Measurements from ENCODE around the gene PDE6A.

PDE6A gene

DNA sequence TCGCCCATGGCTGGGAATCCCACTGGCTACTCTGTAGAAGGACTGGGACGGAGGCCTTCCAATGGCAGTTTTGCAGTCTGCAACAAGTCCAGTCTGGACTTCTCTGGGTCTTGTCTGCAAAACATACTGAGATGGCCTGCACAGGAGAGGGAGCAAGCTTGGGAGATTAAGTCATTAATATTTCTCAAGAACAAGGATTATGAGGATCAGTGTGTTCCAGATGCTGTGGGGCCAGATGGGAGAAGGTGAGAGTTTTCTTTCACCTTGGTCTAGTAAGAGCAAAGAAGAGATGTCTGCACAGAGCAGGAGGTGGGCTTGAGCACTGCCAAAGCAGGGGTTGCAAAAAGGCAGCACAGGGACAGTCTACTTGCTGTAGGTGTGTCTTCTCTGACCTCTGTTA, at the start of gene PDE6A:
Gene PDE6A (minus strand): TSS at position 128 of the 400 bp plus-strand sequence. CDS start 120 bp downstream, at position 8.
- peaks cover 7% of the 10 kb centered on the region for H3K27me3 Mint-ChIP-seq (ENCODE audit: low read depth)
- peaks cover 7% of the 10 kb centered on the region for H3K4me1 Mint-ChIP-seq
- H3K9me3 Mint-ChIP-seq = no peaks in the 10 kb centered on the region
- TF ChIP-seq, protein P1, sequence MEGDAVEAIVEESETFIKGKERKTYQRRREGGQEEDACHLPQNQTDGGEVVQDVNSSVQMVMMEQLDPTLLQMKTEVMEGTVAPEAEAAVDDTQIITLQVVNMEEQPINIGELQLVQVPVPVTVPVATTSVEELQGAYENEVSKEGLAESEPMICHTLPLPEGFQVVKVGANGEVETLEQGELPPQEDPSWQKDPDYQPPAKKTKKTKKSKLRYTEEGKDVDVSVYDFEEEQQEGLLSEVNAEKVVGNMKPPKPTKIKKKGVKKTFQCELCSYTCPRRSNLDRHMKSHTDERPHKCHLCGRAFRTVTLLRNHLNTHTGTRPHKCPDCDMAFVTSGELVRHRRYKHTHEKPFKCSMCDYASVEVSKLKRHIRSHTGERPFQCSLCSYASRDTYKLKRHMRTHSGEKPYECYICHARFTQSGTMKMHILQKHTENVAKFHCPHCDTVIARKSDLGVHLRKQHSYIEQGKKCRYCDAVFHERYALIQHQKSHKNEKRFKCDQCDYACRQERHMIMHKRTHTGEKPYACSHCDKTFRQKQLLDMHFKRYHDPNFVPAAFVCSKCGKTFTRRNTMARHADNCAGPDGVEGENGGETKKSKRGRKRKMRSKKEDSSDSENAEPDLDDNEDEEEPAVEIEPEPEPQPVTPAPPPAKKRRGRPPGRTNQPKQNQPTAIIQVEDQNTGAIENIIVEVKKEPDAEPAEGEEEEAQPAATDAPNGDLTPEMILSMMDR (IDR thresholded peaks at IDR 0.05; ENCODE audit: unreplicated experiment in 3 of 3) = no peak
- H3K4me3 Mint-ChIP-seq = no peak within 1 kb of the TSS
- H3K36me3 Mint-ChIP-seq (ENCODE audit: low read depth) = no peaks in the 10 kb centered on the region
- H3K27ac Mint-ChIP-seq = no peak within 1 kb of the TSS

DNA sequence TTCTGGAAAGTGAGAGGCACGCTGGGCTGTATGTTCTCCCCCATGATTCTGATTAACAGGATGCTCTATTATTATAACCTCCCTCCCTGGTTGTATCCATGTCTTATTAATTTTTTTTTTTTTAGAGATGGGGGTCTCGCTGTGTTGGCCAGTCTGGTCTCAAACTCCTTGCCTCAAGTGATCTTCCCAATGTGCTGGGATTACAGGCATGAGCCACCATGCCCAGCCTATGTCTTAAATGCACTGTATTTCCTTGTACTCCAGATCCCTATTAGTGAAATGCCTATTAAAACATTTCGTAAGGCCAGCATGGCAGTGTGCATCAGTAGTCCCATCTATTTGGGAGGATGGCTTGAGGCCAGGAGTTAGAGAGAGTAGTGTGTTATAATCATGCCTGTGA, 48.9 kb upstream of the PDE6A start:
- H3K4me1 Mint-ChIP-seq = peaks cover under 1% of the 10 kb centered on the region
- H3K36me3 Mint-ChIP-seq (ENCODE audit: low read depth) = peaks cover 11% of the 10 kb centered on the region
- TF ChIP-seq, protein P1 (IDR thresholded peaks at IDR 0.05; ENCODE audit: unreplicated experiment in 3 of 3) = no peak
- no peaks in the 10 kb centered on the region for H3K27me3 Mint-ChIP-seq (ENCODE audit: low read depth)
- no peaks in the 10 kb centered on the region for H3K9me3 Mint-ChIP-seq
- no peak overlapping the region for H3K27ac Mint-ChIP-seq
- no peak overlapping the region for H3K4me3 Mint-ChIP-seq

DNA sequence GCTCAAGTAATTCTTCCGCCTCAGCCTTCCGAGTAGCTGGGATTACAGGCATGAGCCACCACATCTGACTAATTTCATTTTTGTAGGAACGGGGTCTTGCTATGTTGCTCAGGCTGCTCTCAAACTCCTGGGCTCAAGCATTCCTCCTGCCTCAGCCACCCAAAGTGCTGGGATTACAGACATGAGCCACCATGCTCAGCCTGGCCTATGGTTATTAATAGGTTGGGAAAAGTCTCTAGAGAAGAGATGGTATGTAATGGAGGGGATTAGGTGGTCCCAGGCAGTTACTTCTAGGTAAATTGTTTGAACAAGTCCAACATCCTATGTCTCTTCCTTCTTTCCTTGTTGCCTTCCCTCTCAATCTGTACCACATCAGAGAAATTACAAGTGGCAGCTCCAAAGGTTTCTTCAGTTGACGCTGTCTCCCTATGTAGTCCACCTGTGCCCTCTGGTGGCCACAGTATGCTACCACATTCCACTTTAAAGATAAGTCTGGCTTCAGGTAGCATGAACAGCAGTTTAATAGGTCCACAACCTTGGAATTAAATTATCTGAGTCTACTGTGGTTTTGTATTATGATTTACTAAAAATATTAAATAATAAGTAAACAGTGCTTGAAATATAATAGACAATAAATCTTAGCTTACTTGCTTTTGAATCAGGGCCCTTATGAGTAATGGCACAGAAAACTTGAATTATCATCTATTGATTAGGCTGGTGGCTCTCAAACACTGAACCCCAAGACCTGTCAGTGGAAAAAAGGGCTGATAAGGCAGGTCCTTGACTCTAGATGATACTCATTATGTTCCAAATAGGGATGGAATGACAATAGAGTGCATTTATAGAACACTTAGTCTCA, 46.2 kb upstream of the PDE6A start:
- Mint-ChIP-seq H3K9me3 (no peaks in the 10 kb centered on the region), H3K27ac (no peak overlapping the region), H3K36me3 (ENCODE audit: low read depth) (peaks cover 8% of the 10 kb centered on the region), H3K27me3 (ENCODE audit: low read depth) (no peaks in the 10 kb centered on the region), H3K4me3 (no peak overlapping the region), H3K4me1 (no peaks in the 10 kb centered on the region)
- TF ChIP-seq, protein P1 (IDR thresholded peaks at IDR 0.05; ENCODE audit: unreplicated experiment in 3 of 3) = peak; percentile 90 to 97 (median 93)

DNA sequence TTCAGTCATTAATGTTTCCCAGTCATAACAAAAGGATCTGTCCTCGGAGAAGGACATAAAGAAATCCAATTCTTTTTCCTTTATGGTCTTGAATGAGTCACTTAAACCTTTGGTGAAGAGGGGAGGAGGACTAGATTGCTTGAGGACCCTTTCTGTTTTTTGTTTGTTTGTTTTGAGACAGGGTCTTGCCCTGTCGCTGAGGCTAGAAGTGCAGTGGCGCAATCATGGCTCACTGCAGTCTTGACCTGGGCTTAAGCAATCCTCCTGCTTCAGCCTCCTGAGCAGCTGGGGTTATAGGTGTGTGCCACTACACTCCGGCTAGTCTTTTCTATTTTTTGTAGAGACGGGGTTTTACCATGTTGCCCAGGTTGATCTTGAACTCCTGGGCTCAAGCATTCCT, 43.5 kb upstream of the PDE6A start:
- H3K36me3 Mint-ChIP-seq (ENCODE audit: low read depth) = no peaks in the 10 kb centered on the region
- H3K4me3 Mint-ChIP-seq = no peak overlapping the region
- no peaks in the 10 kb centered on the region for H3K9me3 Mint-ChIP-seq
- H3K27me3 Mint-ChIP-seq (ENCODE audit: low read depth) = no peaks in the 10 kb centered on the region
- TF ChIP-seq, protein P1 (IDR thresholded peaks at IDR 0.05; ENCODE audit: unreplicated experiment in 3 of 3) = no peak
- H3K4me1 Mint-ChIP-seq = no peaks in the 10 kb centered on the region
- H3K27ac Mint-ChIP-seq = no peak overlapping the region

DNA sequence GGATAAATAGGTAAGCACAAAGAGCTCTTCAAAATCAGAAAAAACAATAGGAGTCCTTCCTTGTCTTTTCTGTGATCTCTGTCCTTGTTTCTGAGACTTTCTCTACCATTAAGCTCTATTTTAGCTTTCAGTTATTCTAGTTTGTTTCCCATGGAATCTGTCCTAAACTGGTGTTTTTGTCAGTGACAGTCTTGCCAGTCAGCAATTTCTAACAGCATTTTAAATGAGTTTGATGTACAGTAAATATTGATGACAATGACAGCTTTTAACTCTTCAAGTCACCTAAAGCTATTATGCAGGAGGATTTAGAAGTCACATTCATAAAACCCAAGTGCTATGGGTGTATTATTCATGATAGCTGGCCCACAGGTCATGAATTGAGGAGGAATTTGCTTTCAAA, 37.9 kb upstream of the PDE6A start:
- H3K4me1 Mint-ChIP-seq = no peaks in the 10 kb centered on the region
- TF ChIP-seq, protein P1 (IDR thresholded peaks at IDR 0.05; ENCODE audit: unreplicated experiment in 3 of 3) = no peak
- no peaks in the 10 kb centered on the region for H3K27me3 Mint-ChIP-seq (ENCODE audit: low read depth)
- no peak overlapping the region for H3K4me3 Mint-ChIP-seq
- peaks cover 27% of the 10 kb centered on the region for H3K36me3 Mint-ChIP-seq (ENCODE audit: low read depth)
- H3K9me3 Mint-ChIP-seq = no peaks in the 10 kb centered on the region
- no peak overlapping the region for H3K27ac Mint-ChIP-seq

DNA sequence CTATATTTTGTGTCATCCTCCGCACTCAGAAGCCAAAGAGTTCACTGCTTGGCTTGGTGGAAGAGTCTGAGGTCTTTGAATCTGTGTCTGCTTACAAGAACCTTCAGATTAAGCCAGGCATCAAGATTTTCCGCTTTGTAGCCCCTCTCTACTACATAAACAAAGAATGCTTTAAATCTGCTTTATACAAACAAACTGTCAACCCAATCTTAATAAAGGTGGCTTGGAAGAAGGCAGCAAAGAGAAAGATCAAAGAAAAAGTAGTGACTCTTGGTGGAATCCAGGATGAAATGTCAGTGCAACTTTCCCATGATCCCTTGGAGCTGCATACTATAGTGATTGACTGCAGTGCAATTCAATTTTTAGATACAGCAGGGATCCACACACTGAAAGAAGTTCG, 36.6 kb upstream of the PDE6A start:
- Mint-ChIP-seq H3K9me3 (no peaks in the 10 kb centered on the region), H3K4me1 (no peaks in the 10 kb centered on the region), H3K27me3 (ENCODE audit: low read depth) (no peaks in the 10 kb centered on the region), H3K4me3 (no peak overlapping the region), H3K27ac (no peak overlapping the region), H3K36me3 (ENCODE audit: low read depth) (peaks cover 29% of the 10 kb centered on the region)
- TF ChIP-seq, protein P1 (IDR thresholded peaks at IDR 0.05; ENCODE audit: unreplicated experiment in 3 of 3) = no peak

Data from nephron (organoid).